Parathyroid adenoma (tissue), 2 donors: Measurements from ENCODE around the gene MAL.

Experiments used
- H2AFZ ChIP-seq: fragments of 300-600 bp; sonication (generic); one replicate; pipeline ENCODE4 v1.7.0; 2017; ENCODE audit warnings: antibody characterized with exemption, mild to moderate bottlenecking
- H3K27ac ChIP-seq: fragments of 300-600 bp; sonication (generic); one replicate; pipeline ENCODE4 v1.7.0; 2017
- H3K27me3 ChIP-seq: fragments of 300-600 bp; sonication (generic); one replicate; pipeline ENCODE4 v1.7.0; 2017; ENCODE audit warnings: low read length; ENCODE audit not compliant: control insufficient read depth, insufficient read depth
- H3K36me3 ChIP-seq: fragments of 300-600 bp; sonication (generic); one replicate; pipeline ENCODE4 v1.7.0; 2017; ENCODE audit warnings: low read length; ENCODE audit not compliant: control insufficient read depth, insufficient read depth
- H3K4me1 ChIP-seq: fragments of 300-600 bp; sonication (generic); one replicate; pipeline ENCODE4 v1.7.0; 2017; ENCODE audit warnings: control low read depth
- H3K4me2 ChIP-seq: fragments of 300-600 bp; sonication (generic); one replicate; pipeline ENCODE4 v1.7.0; 2017; ENCODE audit warnings: low read length
- H3K4me3 ChIP-seq: fragments of 300-600 bp; sonication (generic); one replicate; pipeline ENCODE4 v1.7.0; 2017; ENCODE audit warnings: low read depth, low read length
- H3K79me2 ChIP-seq: fragments of 300-600 bp; sonication (generic); one replicate; pipeline ENCODE4 v1.7.0; 2017; ENCODE audit warnings: control low read depth
- H3K9ac ChIP-seq: fragments of 300-600 bp; sonication (generic); one replicate; pipeline ENCODE4 v1.7.0; 2017; ENCODE audit warnings: mild to moderate bottlenecking
- H3K9me3 ChIP-seq: fragments of 300-600 bp; sonication (generic); one replicate; pipeline ENCODE4 v1.7.0; 2017; ENCODE audit warnings: low read length; ENCODE audit not compliant: control insufficient read depth
- TF ChIP-seq, protein P1 (sequence below): fragments of 300-600 bp; sonication (generic); IDR thresholded peaks from one replicate; pipeline ENCODE4 v1.7.0; 2017; ENCODE audit warnings: antibody characterized with exemption, mild to moderate bottlenecking
- donor health status: primary hyperparathyroidism.

The MAL gene

GRCh38 chr2:95056044-95056443 is 30.5 kb downstream of the MAL start:
- TF ChIP-seq, protein P1, sequence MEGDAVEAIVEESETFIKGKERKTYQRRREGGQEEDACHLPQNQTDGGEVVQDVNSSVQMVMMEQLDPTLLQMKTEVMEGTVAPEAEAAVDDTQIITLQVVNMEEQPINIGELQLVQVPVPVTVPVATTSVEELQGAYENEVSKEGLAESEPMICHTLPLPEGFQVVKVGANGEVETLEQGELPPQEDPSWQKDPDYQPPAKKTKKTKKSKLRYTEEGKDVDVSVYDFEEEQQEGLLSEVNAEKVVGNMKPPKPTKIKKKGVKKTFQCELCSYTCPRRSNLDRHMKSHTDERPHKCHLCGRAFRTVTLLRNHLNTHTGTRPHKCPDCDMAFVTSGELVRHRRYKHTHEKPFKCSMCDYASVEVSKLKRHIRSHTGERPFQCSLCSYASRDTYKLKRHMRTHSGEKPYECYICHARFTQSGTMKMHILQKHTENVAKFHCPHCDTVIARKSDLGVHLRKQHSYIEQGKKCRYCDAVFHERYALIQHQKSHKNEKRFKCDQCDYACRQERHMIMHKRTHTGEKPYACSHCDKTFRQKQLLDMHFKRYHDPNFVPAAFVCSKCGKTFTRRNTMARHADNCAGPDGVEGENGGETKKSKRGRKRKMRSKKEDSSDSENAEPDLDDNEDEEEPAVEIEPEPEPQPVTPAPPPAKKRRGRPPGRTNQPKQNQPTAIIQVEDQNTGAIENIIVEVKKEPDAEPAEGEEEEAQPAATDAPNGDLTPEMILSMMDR: no peak
- Histone ChIP-seq H2AFZ (no peak overlapping the region), H3K79me2 (no peaks in the 10 kb centered on the region), H3K4me1 (peaks cover 4% of the 10 kb centered on the region), H3K27me3 (no peaks in the 10 kb centered on the region), H3K27ac (no peak overlapping the region), H3K4me3 (no peak overlapping the region), H3K9me3 (no peaks in the 10 kb centered on the region), H3K36me3 (no peaks in the 10 kb centered on the region), H3K4me2 (no peak overlapping the region), H3K9ac (no peak overlapping the region)

DNA sequence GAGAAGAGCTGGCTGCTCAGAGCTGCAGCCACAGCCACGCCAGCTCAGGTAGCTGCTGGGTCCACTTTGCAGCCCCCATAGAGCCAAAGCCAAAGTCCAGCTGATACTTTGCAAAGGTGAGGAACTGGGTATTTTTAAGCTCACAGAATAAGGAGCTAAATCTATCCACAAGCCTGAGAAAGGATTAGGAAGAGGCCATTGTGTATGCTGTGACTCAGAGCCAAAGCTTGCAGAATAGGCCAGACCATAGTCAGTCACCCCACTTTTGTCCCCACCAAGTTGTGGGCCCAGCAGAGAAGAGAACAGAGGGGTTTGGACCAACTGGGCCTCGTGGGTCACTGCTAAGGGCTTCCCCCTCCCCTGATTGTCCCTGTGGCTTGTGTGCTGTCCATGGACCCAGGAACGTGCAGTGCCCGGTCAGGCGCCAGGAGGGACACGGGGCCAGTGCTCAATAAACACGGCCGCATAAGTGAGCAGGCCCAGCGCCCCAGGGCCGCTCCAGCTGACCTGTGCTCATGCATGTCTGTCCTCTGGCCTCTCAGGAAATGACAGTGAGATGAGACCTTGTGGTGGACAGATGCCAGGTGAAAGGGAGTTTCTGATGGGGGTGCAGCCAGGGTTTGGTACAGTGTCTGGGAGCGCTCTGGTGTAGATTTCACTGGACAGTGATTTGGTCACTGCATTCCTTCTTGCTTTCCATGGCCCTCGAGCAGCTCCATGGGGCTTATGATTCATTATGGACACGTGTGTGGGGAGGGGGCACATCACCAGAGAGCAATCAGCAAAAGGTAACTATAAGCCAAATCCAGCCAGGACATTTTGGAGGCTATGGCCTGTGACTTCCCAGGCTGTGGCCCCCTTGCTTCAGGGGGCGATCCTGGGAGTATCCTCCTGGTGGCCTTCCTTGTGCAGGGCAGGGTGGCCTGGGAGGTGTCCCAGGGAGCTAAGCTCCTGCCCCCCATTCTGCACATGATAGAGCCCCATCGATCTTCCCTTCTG is 31.3 kb downstream of the MAL start:
- no peaks in the 10 kb centered on the region for H3K27me3 ChIP-seq

DNA sequence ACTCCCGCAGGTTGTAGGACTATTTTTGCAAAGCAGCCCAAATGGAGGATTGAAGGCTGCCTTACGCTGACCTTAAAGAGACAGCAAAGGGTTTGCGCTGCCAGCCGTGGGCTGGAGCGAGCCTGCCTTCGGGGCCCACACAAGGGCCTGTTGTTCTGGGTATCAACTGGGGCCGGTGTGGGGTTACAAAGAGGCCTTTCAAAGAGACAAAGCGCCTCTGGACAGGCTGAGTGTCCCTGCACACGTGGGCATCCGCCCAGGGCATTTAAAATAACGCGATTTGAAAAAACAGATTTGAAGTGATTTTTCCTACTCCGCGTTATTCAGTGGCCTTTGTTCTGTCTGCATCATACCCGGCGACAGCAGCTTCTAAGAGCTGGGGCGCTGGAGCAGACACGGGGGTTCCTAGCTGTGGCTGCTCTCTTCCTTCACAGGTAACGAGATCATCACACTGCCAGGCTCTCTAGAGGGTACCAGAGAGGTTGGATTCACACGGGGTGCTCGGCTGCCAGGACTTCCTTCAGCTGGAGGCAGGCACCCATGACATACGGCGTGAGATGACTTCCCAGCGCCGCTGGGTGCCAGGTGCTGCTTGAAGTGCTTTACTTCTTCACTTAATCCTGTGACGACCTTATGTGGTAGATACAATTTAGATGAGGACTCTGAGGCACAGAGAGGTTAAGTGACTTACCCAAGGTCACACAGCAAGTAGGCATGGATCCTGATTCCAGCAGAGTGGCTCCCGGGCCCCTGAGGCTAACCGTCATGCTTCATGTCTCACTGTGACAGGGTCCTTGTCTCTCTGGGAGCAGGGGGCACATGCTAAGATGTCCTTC is 32.2 kb downstream of the MAL start:
- Histone ChIP-seq H3K27me3 (no peaks in the 10 kb centered on the region), H3K9ac (no peak overlapping the region), H3K27ac (no peak overlapping the region), H2AFZ (no peak overlapping the region), H3K9me3 (no peaks in the 10 kb centered on the region), H3K4me1 (no peaks in the 10 kb centered on the region), H3K36me3 (no peaks in the 10 kb centered on the region), H3K4me2 (no peak overlapping the region), H3K79me2 (no peaks in the 10 kb centered on the region), H3K4me3 (no peak overlapping the region)
- TF ChIP-seq, protein P1: no peak

More for the DNA sequence above, 31.3 kb downstream of the MAL start:
- H3K79me2 ChIP-seq: no peaks in the 10 kb centered on the region
- TF ChIP-seq, protein P1: no peak
- no peaks in the 10 kb centered on the region for H3K9me3 ChIP-seq
- H2AFZ ChIP-seq: no peak overlapping the region
- H3K4me2 ChIP-seq: no peak overlapping the region
- H3K4me1 ChIP-seq: peaks cover 4% of the 10 kb centered on the region
- no peaks in the 10 kb centered on the region for H3K36me3 ChIP-seq
- no peak overlapping the region for H3K27ac ChIP-seq
- H3K9ac ChIP-seq: no peak overlapping the region
- H3K4me3 ChIP-seq: no peak overlapping the region

GRCh38 chr2:95058466-95058988 is 33.0 kb downstream of the MAL start:
- no peaks in the 10 kb centered on the region for H3K4me1 ChIP-seq
- H3K4me2 ChIP-seq: no peak overlapping the region
- no peak overlapping the region for H3K9ac ChIP-seq
- H2AFZ ChIP-seq: no peak overlapping the region
- H3K27ac ChIP-seq: no peak overlapping the region
- TF ChIP-seq, protein P1: no peak
- H3K4me3 ChIP-seq: no peak overlapping the region
- H3K27me3 ChIP-seq: no peaks in the 10 kb centered on the region
- H3K79me2 ChIP-seq: no peaks in the 10 kb centered on the region
- no peaks in the 10 kb centered on the region for H3K9me3 ChIP-seq
- no peaks in the 10 kb centered on the region for H3K36me3 ChIP-seq
